Erythroblast (primary cell): ENCODE measurements around the gene KIF6.

Experiments used
- DNase-seq, 2 experiments: peaks; one replicate each; lab custom pipeline; 2025; lab: John Stamatoyannopoulos, UW
- GATA1 ChIP-seq: IDR thresholded peaks from 2 replicates; pipeline ENCODE4 v1.6.1; 2011; ENCODE audit warnings: low read depth, mild to moderate bottlenecking, control low read depth, low read length, moderate library complexity
- POLR2A ChIP-seq: IDR thresholded peaks from 2 replicates; pipeline ENCODE4 v1.6.1; 2011; ENCODE audit warnings: mild to moderate bottlenecking, low read length

The KIF6 gene

DNA sequence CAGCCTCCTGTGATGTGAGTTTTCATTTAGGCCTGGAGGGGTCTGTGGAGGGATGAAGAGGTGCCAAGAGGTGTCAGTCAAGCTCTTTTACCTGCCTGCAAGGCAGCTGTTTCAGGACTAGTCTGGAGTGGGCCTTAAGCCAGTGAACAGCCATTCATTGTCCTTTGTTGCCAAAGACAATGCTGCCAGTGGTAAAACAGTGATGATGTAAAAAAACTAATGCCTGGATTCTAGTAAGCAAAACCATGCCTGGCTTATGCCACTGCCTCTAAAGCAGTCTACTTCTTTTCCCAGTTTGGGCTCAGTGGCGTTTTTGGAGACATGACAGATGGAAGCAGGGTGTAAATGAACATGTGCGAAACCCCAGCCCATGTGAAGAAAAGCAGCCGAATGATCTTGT lies 309.2 kb downstream of the KIF6 start:
- no peak for DNase-seq
- TF ChIP-seq POLR2A: no peak
- no peak for TF ChIP-seq GATA1

DNA sequence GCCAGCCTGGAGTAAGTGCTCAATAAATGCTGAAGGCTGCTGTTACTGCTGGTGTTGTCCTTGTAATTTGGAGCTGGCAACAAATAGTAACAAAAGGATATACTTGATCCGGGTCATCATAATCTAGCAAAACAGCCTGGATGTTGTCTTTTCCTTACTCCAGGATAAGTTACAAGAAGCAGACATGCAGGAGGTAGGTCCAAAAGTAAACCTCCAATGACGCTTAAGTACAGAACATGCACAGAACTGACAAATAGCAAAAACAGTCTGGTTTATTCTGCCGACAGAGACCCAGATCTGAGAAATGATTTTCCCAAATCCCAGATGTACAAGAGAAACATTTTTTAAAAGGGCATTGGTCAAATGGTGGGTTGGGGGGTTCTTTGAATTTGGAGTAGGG lies 309.7 kb downstream of the KIF6 start:
- TF ChIP-seq GATA1 (no peak), POLR2A (no peak)
- DNase-seq: no peak

- no peak for DNase-seq
- no peak for TF ChIP-seq POLR2A
- no peak for TF ChIP-seq GATA1
These were observed 313.7 kb downstream of the KIF6 start for GRCh38 chr6:39411465-39411864.

DNA sequence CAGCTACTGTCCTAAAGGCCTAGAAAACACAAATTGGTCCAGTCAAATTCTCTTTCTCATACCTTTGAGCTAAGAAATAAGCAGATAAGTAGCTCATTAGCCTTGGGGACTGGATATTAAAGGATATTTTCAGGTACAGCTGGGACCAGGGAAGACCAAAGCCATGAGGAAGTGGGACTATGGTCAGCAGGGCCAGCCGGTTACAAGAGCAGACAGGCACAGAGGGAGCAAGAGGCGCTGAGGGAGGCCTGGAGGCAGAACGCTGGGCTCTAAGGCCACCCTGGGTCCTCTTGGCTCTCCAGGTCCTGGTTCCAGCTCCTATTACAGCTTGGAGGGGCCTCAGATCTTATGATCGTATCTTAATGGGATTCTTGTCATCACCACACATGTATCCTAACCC lies 314.2 kb downstream of the KIF6 start:
- no peak for DNase-seq
- TF ChIP-seq GATA1 (no peak), POLR2A (no peak)

GRCh38 chr6:39409889-39410288 lies 315.3 kb downstream of the KIF6 start:
- no peak for DNase-seq
- no peak for TF ChIP-seq POLR2A
- no peak for TF ChIP-seq GATA1

GRCh38 chr6:39407446-39407993 lies 317.7 kb downstream of the KIF6 start:
- no peak for DNase-seq
- TF ChIP-seq POLR2A (no peak), GATA1 (no peak)

- TF ChIP-seq POLR2A (no peak), GATA1 (no peak)
- DNase-seq: no peak
These were observed 320.9 kb downstream of the KIF6 start for GRCh38 chr6:39404312-39404711.

- no peak for TF ChIP-seq GATA1
- no peak for TF ChIP-seq POLR2A
- no peak for DNase-seq
These were observed 321.9 kb downstream of the KIF6 start for GRCh38 chr6:39403304-39403703.

- no peak for TF ChIP-seq POLR2A
- TF ChIP-seq GATA1: no peak
- DNase-seq: no peak
These were observed 322.9 kb downstream of the KIF6 start for GRCh38 chr6:39402239-39402751.

DNA sequence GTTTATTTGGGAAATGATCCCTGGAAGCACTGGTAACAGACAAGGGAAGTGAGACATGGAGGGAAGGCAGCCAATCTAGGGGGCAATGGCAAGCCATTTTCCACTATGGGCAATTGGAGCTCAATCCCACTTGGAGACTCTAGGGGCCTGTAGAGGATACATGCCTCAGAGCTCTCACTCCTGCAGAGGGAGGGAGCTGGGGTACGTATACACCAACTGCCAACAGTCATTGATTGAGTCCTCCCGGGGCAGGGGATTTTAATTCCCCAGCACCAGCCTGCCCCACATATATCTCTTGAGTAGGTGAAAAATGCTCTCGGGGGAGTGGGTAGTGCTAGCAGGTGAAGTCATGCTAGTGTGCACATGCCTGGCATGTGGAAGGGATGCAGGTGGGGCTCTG lies 323.8 kb downstream of the KIF6 start:
- no peak for DNase-seq
- TF ChIP-seq GATA1 (no peak), POLR2A (no peak)

DNA sequence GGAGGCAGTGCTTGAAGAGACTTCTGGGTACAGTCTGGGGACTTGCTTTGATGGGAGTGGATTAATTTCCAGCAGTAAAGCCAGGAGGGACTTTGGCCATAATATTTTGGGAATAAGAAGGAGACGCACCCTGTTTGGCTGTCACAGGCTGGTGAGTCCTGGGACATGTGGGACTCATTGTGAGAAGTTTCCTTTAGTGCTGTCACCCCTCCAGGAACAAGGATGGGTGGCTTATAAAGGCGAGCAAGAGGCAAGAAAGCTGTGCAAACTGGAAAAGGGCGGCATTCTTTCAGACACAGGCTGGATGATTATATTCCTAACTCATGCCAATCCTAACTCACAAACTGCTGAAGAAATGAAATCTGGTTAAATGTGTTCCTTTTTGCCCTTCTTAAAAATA lies 325.2 kb downstream of the KIF6 start:
- DNase-seq: no peak

GRCh38 chr6:39396854-39397253 lies 328.4 kb downstream of the KIF6 start:
- no peak for DNase-seq
- TF ChIP-seq POLR2A (no peak), GATA1 (no peak)

More for the DNA sequence above, 325.2 kb downstream of the KIF6 start:
- TF ChIP-seq GATA1 (no peak), POLR2A (no peak)

DNA sequence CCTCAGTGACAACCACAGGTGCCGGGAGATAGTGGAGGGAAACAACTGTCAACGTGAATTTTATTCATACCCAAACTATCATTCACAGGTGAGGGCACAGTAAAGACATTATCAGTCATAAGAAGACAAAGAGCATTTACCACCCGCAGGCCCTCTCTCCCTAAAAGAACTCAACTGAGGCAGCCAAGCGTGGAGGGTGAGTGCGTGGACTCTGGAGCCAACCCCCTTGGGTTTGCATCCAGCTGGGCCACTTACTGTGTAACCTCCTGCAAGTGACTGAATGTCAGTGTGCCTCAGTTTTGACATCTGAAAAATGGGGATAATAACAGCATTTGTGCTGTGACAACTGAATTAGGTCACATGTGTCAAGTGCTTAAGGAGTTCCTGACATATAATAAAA lies 332.1 kb downstream of the KIF6 start:
- no peak for DNase-seq
- TF ChIP-seq POLR2A: no peak
- TF ChIP-seq GATA1: no peak

GRCh38 chr6:39391182-39391581 lies 334.0 kb downstream of the KIF6 start:
- TF ChIP-seq GATA1 (no peak), POLR2A (no peak)
- no peak for DNase-seq

DNA sequence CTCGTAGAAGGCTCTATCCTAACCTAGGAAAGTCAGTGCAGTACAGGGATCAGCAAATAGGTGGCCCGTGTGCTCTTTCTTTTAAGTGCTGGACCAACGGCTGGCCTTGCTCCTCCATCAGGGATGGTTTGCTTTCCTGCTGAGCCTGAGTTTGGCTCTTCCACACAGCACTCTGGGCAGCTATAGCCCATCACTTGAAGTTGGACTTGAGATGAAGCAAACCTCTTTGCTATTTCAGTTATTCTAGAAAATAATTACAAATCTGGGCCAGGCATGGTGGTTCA lies 335.8 kb downstream of the KIF6 start:
- DNase-seq: no peak
- no peak for TF ChIP-seq GATA1
- TF ChIP-seq POLR2A: no peak

- TF ChIP-seq POLR2A: no peak
- TF ChIP-seq GATA1: no peak
These were observed 336.4 kb downstream of the KIF6 start for GRCh38 chr6:39388606-39389483.

DNA sequence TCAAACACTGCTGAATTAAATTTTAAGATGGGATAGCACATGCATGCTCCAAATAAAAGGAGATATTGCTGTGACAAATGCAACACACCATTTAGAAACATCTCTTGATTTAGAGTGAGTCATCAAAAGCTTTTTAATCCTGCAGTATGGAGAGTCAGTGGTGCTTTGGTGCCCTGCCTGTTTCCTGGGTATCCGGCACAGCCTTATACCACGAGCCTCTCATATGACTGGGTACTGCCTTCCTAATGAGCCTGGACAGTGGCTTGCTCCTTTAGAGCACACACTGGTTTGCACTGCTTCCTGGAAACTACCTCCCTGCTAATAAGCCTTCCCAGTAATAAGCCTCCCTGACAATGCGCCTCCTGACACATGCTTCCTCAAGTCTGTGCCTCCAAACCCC lies 337.4 kb downstream of the KIF6 start:
- DNase-seq: no peak
- TF ChIP-seq GATA1 (no peak), POLR2A (no peak)

More at GRCh38 chr6:39388606-39389483, 336.4 kb downstream of the KIF6 start:
- no peak for DNase-seq
